ENCODE measurements around the gene TJP1.

DNA sequence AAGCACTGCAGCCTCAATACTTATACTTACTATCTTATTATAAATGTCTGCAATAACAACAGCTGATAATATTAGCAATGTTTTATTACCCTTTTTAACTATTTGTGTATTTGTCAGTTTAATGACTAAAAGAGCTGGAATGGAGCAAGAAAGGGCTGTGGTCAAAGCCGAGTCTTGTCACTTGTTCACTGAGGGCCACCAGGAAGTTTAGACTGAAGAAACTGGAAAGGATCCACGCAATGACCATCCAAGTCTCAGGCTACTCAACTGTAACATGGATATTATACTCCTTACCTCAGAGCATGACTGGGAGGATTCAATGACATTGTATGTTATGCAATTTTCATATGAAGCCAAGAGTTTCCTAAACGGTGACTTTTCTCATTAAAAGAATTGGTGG, 90.4 kb downstream of the TJP1 start:
- no peak for TF ChIP-seq EZH2 (IDR thresholded peaks at IDR 0.05; ENCODE audit: borderline replicate concordance, insufficient read depth, low read depth, low read length, poor library complexity, severe bottlenecking)
- TF ChIP-seq CTCF (IDR thresholded peaks at IDR 0.05) = no peak

All from B cell (primary cell).